HCT116 (cell line): ENCODE data around the gene TNFRSF21. TPM values are rescaled to one million over a fixed set of nuclear protein-coding genes. Genes with fewer than 3 reads are reported as not detected.

ENCODE experiments used
- ATAC-seq: fragments of 200-7000 bp; cut with Tn5 transposase; 2 replicates; pipeline ENCODE4 v1.9.1; 2020; ENCODE audit warnings: mild to moderate bottlenecking, moderate library complexity
- BruUV-seq: library from RNA; stranded (reverse); fragments of 400-500 nt; replicated peaks from 2 replicates; lab custom pipeline; 2021; lab: Mats Ljungman, UMichigan
- CTCF ChIA-PET: fragments of 300-600 bp; sonication (Branson Sonifier 250); formaldehyde crosslinking; loops from one replicate; lab custom pipeline; 2021; ENCODE audit warnings: antibody characterized with exemption; lab: Charles Lee
- POLR2A ChIA-PET: fragments of 300-600, 350-600 bp; sonication (Branson Sonifier 250); formaldehyde crosslinking; loops from one replicate; lab custom pipeline; 2021; ENCODE audit warnings: antibody characterized with exemption; lab: Charles Lee
- RAD21 ChIA-PET, 2 experiments: fragments of 300-600 bp; sonication (Branson Sonifier 250); formaldehyde crosslinking; loops; one replicate each; lab custom pipeline; 2023; ENCODE audit warnings: low total read pairs in 2 of 2; ENCODE audit not compliant: uncharacterized antibody in 2 of 2, unreplicated experiment in 2 of 2, low non-redundant PET in 1 of 2; lab: Charles Lee
- DNase-seq: peaks from one replicate; pipeline ENCODE4 v3.0.0-alpha.2; 2010; ENCODE audit warnings: low read depth, low spot score
- H2AFZ ChIP-seq: fragments of 200-600 bp; shearing (Covaris generic), sonication (generic); 2 replicates; pipeline ENCODE4 v1.6.1; 2017; ENCODE audit warnings: low read depth, mixed run types, mixed read lengths, antibody characterized with exemption, low read length; ENCODE audit not compliant: poor library complexity, severe bottlenecking
- H3K27ac ChIP-seq: 2 replicates; pipeline ENCODE4 v1.5.1; 2012; ENCODE audit warnings: low read depth, low read length
- H3K27me3 ChIP-seq: fragments of 200-600 bp; sonication (generic); 2 replicates; pipeline ENCODE4 v1.6.1; 2016; ENCODE audit warnings: mixed run types, low read length, mixed read lengths; ENCODE audit not compliant: insufficient read depth
- H3K36me3 ChIP-seq, 2 experiments: fragments of 200-500 bp in 1 of 2; fragments of 200-600 bp in 1 of 2; sonication (Bioruptor generic) in 1 of 2; sonication (generic) in 1 of 2; 2 replicates each; pipeline versions ENCODE4 v1.5.1 to v1.6.1; 2014 to 2016; ENCODE audit warnings: low read length in 2 of 2, inconsistent platforms in 1 of 2, mixed read lengths in 1 of 2, mixed run types in 1 of 2; ENCODE audit not compliant: insufficient read depth in 2 of 2, control insufficient read depth in 1 of 2
- H3K4me1 ChIP-seq, 2 experiments: fragments of 200-600 bp in 1 of 2; sonication (generic) in 1 of 2; 2 replicates each; pipeline versions ENCODE4 v1.5.1 to v1.6.1; 2012 to 2017; ENCODE audit warnings: low read length in 2 of 2, inconsistent platforms in 1 of 2, mild to moderate bottlenecking in 1 of 2, mixed read lengths in 1 of 2, mixed run types in 1 of 2, moderate library complexity in 1 of 2; ENCODE audit not compliant: insufficient read depth in 2 of 2, control insufficient read depth in 1 of 2
- H3K4me2 ChIP-seq: fragments of 200-600 bp; sonication (generic); 2 replicates; pipeline ENCODE4 v1.6.1; 2017; ENCODE audit warnings: mixed run types, low read length, mixed read lengths
- H3K4me3 ChIP-seq, 2 experiments: fragments of 200-600 bp in 1 of 2; sonication (generic) in 1 of 2; replicated peaks in 1 of 2; 2 replicates each; pipeline ENCODE4 v1.5.1; 2011 to 2016; ENCODE audit warnings: low read length in 2 of 2, control low read depth in 1 of 2, low read depth in 1 of 2, mild to moderate bottlenecking in 1 of 2, mixed read lengths in 1 of 2, mixed run types in 1 of 2
- H3K79me2 ChIP-seq: fragments of 200-600 bp; sonication (generic); 2 replicates; pipeline ENCODE4 v1.6.1; 2017; ENCODE audit warnings: mild to moderate bottlenecking, mixed run types, low read length, moderate library complexity, mixed read lengths; ENCODE audit not compliant: insufficient read depth
- H3K9ac ChIP-seq: fragments of 200-600 bp; sonication (generic); 2 replicates; pipeline ENCODE4 v1.6.1; 2016; ENCODE audit warnings: low read length, mixed read lengths
- H3K9me2 ChIP-seq: fragments of 200-600 bp; sonication (generic), shearing (Covaris generic); 2 replicates; pipeline ENCODE4 v1.6.1; 2017; ENCODE audit warnings: mixed run types, mild to moderate bottlenecking, moderate library complexity; ENCODE audit not compliant: insufficient read depth
- H3K9me3 ChIP-seq, 2 experiments: fragments of 200-500 bp in 1 of 2; fragments of 200-600 bp in 1 of 2; sonication (Bioruptor generic) in 1 of 2; sonication (generic) in 1 of 2; 2 replicates each; pipeline ENCODE4 v1.6.1; 2014 to 2017; ENCODE audit warnings: low read length in 2 of 2, mixed read lengths in 2 of 2, inconsistent platforms in 1 of 2, low read depth in 1 of 2, mild to moderate bottlenecking in 1 of 2, mixed run types in 1 of 2, moderate library complexity in 1 of 2; ENCODE audit not compliant: control insufficient read depth in 1 of 2, insufficient read depth in 1 of 2
- H4K20me1 ChIP-seq: fragments of 200-600 bp; sonication (generic), shearing (Covaris generic); 2 replicates; pipeline ENCODE4 v1.6.1; 2017; ENCODE audit warnings: mixed run types, mild to moderate bottlenecking, moderate library complexity; ENCODE audit not compliant: insufficient read depth
- CBX3 ChIP-seq: IDR thresholded peaks from 2 replicates; pipeline ENCODE4 v1.6.1; 2012; ENCODE audit warnings: low read depth
- CEBPB ChIP-seq: IDR thresholded peaks from 2 replicates; pipeline ENCODE4 v1.6.1; 2012; ENCODE audit warnings: low read depth
- EGR1 ChIP-seq: IDR thresholded peaks from 2 replicates; pipeline ENCODE4 v1.6.1; 2012; ENCODE audit warnings: low read depth
- ELF1 ChIP-seq: IDR thresholded peaks from 2 replicates; pipeline ENCODE4 v1.6.1; 2012; ENCODE audit warnings: low read depth, borderline replicate concordance
- EZH2 ChIP-seq: fragments of 200-600 bp; sonication (generic); IDR thresholded peaks from 2 replicates; pipeline ENCODE4 v1.6.1; 2017; ENCODE audit warnings: antibody characterized with exemption, mixed run types
- EZH2phosphoT487 ChIP-seq: fragments of 200-600 bp; IDR thresholded peaks from 2 replicates; pipeline ENCODE4 v1.6.1; 2018; ENCODE audit warnings: antibody characterized with exemption, borderline replicate concordance
- FOSL1 ChIP-seq: IDR thresholded peaks from 2 replicates; pipeline ENCODE4 v1.6.1; 2012; ENCODE audit warnings: low read depth
- JUND ChIP-seq: IDR thresholded peaks from 2 replicates; pipeline ENCODE4 v1.6.1; 2012
- POLR2A ChIP-seq: IDR thresholded peaks from 2 replicates; pipeline ENCODE4 v1.7.0; 2011; ENCODE audit warnings: borderline replicate concordance; ENCODE audit not compliant: insufficient read depth, insufficient read length; ENCODE audit errors: extremely low read depth
- RAD21 ChIP-seq: IDR thresholded peaks from 2 replicates; pipeline ENCODE4 v1.6.1; 2012; ENCODE audit warnings: low read depth, mild to moderate bottlenecking
- ZNF274 ChIP-seq: fragments of 200-500 bp; sonication (Bioruptor generic); IDR thresholded peaks from 2 replicates; pipeline ENCODE4 v1.6.1; 2014; ENCODE audit warnings: mild to moderate bottlenecking, low read depth, low read length, inconsistent platforms
- intact Hi-C: fragments of 100-400 bp; cut with micrococcal nuclease; formaldehyde crosslinking; loops from 2 replicates; pipeline ENCODE4 v1.10.0; 2022
- total RNA-seq: library from RNA; stranded (reverse); gene quantifications from one replicate; pipeline ENCODE4 v1.2.1, GENCODE V29; 2021; ENCODE audit not compliant: unreplicated experiment
- TF ChIP-seq, protein P1 (sequence below): IDR thresholded peaks from 2 replicates; pipeline ENCODE4 v1.6.1; 2012; ENCODE audit warnings: low read depth
- TF ChIP-seq, protein P2 (sequence below): IDR thresholded peaks from 2 replicates; pipeline ENCODE4 v1.6.1; 2012
- TF ChIP-seq, protein P3 (sequence below): IDR thresholded peaks from 2 replicates; pipeline ENCODE4 v1.6.1; 2012
- TF ChIP-seq, protein P4 (sequence below): IDR thresholded peaks from 2 replicates; pipeline ENCODE4 v1.6.1; 2011; ENCODE audit warnings: mild to moderate bottlenecking, low read length, moderate library complexity; ENCODE audit not compliant: insufficient replicate concordance; ENCODE audit errors: extremely low read depth

TNFRSF21 gene
- total RNA-seq, 1 experiment from 2014 or later: 48.3 TPM

DNA sequence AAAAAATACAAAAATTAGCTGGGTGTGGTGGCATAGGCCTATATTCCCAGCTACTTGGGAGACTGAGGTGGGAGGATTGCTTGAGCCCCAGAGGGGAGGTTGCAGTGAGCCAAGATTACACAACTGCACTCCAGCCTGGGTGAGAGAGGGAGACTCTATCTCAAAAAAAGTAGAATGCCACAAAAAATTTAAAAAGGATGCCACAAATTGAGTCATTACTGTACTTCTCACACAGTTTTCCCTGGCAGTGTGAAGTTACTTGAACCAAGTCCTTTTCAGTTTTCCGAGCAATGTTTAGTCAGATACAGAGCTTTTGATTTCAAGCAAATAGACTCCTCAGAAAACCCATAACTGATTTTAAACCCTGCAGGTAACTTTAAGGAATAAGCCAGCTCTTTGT lies 53.3 kb downstream of the TNFRSF21 start:
- H3K36me3 ChIP-seq: peaks cover under 1 to 11% of the 10 kb centered on the region in 2 experiments; a peak in 2 of 4 replicates
- ChIA-PET POLR2A (no interaction called here), RAD21 (no interaction called here), CTCF (no interaction called here)
- H3K79me2 ChIP-seq: peaks cover 41% of the 10 kb centered on the region; the same call in 1 of the 2 replicates
- peaks cover 5% of the 10 kb centered on the region for H4K20me1 ChIP-seq
- no peak for DNase-seq
- no peak overlapping the region for H3K4me3 ChIP-seq
- no peak for ATAC-seq
- H3K9ac ChIP-seq: no peak overlapping the region
- H3K4me1 ChIP-seq: no peaks in the 10 kb centered on the region
- H2AFZ ChIP-seq: no peak overlapping the region
- H3K9me2 ChIP-seq: no peaks in the 10 kb centered on the region
- H3K9me3 ChIP-seq: no peaks in the 10 kb centered on the region
- H3K27ac ChIP-seq: no peak overlapping the region
- no peaks in the 10 kb centered on the region for H3K27me3 ChIP-seq
- no peak for TF ChIP-seq FOSL1
- no peak for TF ChIP-seq RAD21
- TF ChIP-seq CEBPB: no peak
- TF ChIP-seq, protein P1, sequence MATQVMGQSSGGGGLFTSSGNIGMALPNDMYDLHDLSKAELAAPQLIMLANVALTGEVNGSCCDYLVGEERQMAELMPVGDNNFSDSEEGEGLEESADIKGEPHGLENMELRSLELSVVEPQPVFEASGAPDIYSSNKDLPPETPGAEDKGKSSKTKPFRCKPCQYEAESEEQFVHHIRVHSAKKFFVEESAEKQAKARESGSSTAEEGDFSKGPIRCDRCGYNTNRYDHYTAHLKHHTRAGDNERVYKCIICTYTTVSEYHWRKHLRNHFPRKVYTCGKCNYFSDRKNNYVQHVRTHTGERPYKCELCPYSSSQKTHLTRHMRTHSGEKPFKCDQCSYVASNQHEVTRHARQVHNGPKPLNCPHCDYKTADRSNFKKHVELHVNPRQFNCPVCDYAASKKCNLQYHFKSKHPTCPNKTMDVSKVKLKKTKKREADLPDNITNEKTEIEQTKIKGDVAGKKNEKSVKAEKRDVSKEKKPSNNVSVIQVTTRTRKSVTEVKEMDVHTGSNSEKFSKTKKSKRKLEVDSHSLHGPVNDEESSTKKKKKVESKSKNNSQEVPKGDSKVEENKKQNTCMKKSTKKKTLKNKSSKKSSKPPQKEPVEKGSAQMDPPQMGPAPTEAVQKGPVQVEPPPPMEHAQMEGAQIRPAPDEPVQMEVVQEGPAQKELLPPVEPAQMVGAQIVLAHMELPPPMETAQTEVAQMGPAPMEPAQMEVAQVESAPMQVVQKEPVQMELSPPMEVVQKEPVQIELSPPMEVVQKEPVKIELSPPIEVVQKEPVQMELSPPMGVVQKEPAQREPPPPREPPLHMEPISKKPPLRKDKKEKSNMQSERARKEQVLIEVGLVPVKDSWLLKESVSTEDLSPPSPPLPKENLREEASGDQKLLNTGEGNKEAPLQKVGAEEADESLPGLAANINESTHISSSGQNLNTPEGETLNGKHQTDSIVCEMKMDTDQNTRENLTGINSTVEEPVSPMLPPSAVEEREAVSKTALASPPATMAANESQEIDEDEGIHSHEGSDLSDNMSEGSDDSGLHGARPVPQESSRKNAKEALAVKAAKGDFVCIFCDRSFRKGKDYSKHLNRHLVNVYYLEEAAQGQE: no peak
- TF ChIP-seq CBX3: no peak
- no peak for TF ChIP-seq EGR1
- no peak for TF ChIP-seq POLR2A
- no peak for TF ChIP-seq EZH2phosphoT487
- TF ChIP-seq, all 23 proteins: peak for 0
- no peak overlapping the region for H3K4me2 ChIP-seq
- intact Hi-C loops: no loop called here
- BruUV-seq: no TSS peak

DNA sequence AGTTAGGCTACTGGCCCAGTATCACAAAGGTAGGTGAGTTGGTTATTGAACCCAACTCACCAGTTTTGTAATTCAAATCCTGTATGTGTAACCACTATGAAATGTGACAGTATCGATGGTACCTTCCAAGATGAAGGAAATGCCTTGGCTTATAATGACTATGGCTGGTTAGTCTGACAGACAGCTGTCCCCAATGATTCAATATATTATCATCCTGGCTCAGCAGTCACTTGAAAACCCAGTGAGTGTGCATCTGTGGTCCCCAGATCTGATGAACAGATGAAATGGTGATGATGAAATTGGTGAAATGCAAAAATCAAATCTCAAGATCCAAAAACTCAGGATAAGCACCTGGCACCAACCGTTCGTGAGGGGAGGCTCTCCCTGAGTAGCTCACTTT lies 54.8 kb downstream of the TNFRSF21 start:
- H3K27ac ChIP-seq: no peak overlapping the region
- ATAC-seq (no peak), DNase-seq (no peak)
- no TSS peak for BruUV-seq
- no peaks in the 10 kb centered on the region for H3K9me3 ChIP-seq
- no peak overlapping the region for H2AFZ ChIP-seq
- no peaks in the 10 kb centered on the region for H3K27me3 ChIP-seq
- H3K4me2 ChIP-seq: no peak overlapping the region
- peaks cover 5% of the 10 kb centered on the region for H4K20me1 ChIP-seq
- CTCF ChIA-PET: no interaction called here
- RAD21 ChIA-PET: no interaction called here
- no peak overlapping the region for H3K9ac ChIP-seq
- TF ChIP-seq, protein P2, sequence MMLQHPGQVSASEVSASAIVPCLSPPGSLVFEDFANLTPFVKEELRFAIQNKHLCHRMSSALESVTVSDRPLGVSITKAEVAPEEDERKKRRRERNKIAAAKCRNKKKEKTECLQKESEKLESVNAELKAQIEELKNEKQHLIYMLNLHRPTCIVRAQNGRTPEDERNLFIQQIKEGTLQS: no peak
- TF ChIP-seq EZH2 (no peak), JUND (no peak), CEBPB (no peak), ZNF274 (no peak), RAD21 (no peak), FOSL1 (no peak), POLR2A (no peak), EZH2phosphoT487 (no peak), EGR1 (no peak), ELF1 (no peak)
- TF ChIP-seq, protein P3, sequence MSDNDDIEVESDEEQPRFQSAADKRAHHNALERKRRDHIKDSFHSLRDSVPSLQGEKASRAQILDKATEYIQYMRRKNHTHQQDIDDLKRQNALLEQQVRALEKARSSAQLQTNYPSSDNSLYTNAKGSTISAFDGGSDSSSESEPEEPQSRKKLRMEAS: no peak
- TF ChIP-seq, protein P4, sequence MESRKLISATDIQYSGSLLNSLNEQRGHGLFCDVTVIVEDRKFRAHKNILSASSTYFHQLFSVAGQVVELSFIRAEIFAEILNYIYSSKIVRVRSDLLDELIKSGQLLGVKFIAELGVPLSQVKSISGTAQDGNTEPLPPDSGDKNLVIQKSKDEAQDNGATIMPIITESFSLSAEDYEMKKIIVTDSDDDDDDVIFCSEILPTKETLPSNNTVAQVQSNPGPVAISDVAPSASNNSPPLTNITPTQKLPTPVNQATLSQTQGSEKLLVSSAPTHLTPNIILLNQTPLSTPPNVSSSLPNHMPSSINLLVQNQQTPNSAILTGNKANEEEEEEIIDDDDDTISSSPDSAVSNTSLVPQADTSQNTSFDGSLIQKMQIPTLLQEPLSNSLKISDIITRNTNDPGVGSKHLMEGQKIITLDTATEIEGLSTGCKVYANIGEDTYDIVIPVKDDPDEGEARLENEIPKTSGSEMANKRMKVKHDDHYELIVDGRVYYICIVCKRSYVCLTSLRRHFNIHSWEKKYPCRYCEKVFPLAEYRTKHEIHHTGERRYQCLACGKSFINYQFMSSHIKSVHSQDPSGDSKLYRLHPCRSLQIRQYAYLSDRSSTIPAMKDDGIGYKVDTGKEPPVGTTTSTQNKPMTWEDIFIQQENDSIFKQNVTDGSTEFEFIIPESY: no peak
- peaks cover 3 to 11% of the 10 kb centered on the region in 2 experiments; a peak in 3 of 4 replicates for H3K36me3 ChIP-seq
- H3K79me2 ChIP-seq: peaks cover 31% of the 10 kb centered on the region; the same call in 1 of the 2 replicates
- no peak overlapping the region for H3K4me3 ChIP-seq
- no peaks in the 10 kb centered on the region for H3K4me1 ChIP-seq
- H3K9me2 ChIP-seq: no peaks in the 10 kb centered on the region
- intact Hi-C loops: no loop called here
- POLR2A ChIA-PET: no interaction called here
